Measurements from ENCODE around the gene LAMB2.

Gene LAMB2

DNA sequence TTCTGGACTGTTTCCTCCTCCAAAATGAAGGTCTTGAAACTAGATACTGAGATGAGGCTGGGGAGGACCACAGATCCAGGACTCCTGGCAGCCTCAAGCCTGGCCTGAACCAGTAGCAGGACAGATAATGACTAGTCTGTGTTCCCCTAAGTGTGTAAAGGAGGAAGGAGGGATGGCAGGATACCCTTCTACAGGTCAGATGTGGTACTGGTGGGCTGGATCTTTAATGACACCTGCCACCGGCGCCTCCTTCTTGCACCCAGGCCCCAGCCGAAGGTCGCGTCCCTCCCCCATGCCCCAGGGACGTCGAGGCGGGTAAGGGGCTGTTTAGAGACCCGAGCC, 12.8 kb downstream of the LAMB2 start:
- no peak for DNase-seq

DNA sequence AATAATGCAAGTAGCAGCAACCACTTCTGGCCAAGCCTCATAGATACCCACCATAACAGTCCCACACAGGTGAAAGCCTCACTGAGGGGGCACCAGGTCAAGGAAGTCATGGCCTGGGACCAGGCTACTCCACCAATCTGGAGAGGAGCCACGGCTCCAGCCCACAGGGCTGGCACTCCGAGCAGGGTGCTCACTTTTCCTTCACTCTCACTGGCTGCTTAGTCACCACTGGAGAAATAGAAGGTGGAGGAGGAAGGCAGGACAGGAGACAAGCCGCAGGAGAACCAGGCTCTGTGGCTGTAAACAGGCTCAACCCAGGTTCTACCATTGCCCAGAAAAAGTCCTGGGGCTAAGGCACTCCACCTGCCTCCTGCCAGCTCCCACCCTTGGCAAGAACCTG, 13.4 kb downstream of the LAMB2 start:
- no peak for DNase-seq

DNA sequence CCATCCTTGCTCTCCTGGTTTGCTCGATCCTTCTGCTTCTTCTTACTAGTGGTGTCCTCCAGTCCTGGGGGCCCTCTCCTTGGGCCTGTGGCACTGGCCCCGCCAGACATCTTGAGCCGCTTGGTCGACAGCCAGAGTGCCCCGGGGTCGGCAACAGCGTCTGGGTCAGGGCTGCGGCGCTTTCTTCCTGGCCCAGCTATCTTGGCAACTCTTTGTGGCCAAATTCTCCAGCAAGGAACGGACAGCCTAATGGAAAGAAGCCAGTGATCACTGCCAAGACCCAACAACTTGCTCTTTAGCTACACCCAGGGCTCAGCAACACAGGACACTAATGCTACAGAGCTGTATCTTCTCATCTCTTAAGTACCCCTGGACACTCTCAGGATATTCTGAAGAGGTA, 13.8 kb downstream of the LAMB2 start:
- DNase-seq, result no peak

DNA sequence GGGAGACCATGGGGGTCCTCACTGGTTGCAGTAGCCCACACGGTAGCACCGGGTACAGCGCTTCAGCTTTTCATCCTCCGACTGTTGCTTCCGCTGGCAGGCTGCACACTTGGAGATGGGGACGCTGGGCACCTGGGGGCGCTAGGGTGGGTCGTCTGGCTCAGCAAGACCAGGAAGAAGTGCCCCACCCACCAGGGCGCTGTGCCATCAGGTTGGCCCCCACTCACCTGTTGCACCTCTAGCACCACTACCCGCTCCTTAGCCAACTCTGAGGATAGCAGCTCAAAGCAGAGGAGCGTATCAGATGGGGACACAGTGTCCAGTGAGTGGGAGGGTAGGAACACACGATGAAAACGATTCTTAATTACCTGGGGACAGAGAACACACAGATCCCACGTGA, 20.6 kb downstream of the LAMB2 start:
- DNase-seq, result no peak

DNA sequence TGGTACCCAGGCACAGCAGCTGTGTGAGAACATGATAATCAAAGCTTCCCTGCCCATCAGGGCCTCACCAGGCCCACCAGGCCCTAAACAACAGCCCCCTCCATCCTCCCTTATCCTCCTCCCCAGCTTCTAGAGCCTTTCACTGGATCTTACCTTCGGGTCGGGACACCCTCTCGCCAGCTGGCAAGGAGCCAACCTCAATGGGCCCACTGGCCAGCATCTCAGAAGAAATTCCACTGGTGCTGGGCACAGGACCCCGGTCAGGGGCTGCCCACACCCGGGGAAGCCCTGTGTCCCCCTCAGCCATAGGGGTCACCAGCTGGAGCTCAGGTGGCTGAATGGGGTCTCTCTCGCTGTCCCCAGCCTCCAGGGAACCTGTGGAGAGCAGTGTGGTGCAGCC, 21.5 kb downstream of the LAMB2 start:
- no peak for DNase-seq

DNA sequence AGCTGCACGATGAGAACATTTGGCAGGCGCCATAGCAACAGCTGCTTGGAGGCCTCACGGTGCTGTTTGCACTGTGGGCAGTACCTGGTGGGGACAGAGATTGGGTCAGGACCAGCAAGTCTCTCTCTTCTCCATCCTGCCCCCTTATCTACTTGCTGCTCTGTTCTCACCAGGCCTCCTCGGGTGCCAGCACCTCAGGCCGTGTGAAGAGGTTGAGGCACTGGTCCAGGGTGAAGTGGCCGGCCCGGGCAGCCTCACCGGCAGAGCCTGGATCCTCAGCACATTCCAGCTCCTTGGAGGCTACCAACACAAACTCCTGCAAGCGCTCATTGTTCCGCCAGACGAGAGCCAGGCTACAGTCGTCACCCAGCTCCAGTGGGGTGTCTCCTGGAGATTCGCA, 22.1 kb downstream of the LAMB2 start:
- no peak for DNase-seq

DNA sequence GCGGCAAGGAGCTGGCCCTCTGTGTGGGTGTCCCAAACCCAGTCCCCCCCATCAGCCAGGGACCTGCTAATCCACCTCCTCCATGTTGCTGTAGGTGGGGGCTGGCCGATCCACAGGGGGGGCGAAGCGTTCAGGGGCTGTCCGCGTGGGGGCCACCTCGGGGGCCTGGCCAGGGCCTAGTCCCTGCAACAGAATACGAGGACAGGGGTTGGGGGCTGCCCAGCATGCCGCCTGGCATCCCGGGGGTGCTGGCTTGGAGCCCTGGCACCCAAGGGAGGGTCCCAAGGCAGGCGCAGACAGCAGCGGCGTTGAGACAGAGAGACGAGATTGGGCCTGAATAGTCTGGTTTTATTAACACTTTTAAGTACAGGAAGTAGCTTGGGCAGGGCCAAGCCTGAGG, 24.5 kb downstream of the LAMB2 start:
- no peak for DNase-seq

DNA sequence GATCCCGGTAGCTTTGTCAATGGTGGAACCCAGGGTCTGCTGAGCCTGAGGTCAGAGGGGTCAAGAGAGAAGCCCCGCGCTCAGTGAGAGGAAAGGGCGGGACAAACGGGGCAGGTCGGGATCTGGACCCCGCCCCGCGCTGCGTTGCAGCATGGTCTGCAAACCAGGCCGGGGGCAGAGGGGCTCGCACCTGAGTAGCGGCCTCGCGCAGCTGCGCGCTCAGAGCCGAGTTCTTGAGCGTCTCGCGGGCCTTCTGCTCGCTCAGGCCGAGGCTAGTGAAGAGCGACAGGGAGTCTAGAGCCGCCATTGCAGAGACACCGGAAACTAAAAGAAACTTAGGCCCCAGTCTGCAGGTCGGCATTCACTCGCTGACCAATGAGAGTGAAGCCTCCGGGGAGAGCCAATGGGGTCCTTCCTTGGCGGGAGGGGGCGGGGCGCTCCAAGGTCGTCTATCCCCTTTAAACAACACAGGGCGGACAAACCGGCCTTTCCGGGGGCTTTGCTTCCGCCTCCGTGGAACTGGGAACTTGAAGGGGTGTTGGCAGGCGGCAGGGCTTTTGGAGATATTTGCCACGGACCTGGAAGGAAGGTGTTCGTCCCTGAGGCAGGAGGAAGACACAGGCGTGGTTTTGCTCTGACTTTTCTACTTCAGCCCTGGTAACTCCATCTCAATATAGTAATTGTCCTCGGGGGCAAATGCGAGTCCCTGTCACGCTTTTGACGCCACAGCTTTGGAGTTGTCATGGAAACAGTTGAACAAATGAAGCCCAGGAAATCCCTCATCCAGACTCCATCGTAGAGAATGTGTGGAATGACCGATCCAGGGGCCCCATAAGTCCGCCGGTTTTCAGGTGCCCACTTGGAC, 28.2 kb downstream of the LAMB2 start, which contains the start of gene QARS1:
Gene QARS1, minus strand, starts transcription at position 331 of the 865 bp plus-strand sequence. Its CDS starts 24 bp downstream, at position 307.
- DNase-seq, result peak; percentile 89

DNA sequence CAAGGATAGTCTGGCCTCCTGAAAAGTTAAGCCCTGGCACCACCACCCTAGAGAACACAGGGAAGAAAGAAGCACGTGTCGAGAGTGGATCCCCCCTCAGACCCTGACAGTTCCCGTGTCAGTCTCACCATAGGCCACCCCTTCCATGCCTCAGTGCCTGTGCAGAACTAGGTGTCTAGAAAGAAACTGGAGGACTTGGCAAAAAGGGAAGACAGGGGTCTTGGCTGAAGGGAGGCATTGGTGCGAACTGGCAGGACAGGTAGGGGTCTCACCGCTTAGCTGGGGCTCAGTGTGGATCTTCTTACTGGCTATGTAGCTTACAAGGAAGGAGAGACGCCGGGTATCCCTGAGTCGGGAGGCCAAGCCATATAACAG, 28.8 kb downstream of the LAMB2 start:
- no peak for DNase-seq

DNA sequence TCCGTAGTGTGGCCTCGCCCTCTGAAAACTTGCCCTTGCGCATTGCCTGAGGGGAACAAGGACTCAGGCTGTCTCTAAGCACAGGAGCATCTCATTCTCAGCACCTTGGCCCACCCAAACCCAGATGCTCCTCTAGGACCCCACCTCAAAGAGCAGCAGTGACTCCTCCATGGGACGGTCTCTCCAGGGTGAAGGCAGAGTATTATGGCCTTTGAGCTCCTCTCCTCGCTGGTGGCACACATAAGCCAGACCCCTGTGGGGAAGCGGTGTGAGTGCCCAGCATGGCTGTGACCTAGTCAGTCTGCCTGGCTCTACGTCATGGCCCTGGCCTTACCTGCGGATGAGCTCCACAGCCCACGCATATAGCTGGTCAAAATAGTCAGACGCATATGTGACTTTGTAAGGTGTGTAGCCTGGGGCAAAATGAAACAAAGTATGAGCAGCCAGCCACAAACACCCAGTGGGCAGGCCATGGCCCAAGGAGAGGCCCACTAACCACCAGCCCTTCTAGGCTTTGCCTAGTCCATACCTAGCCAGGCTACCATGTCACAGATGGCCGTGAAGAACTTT, 32.7 kb downstream of the LAMB2 start:
- no peak for DNase-seq

DNA sequence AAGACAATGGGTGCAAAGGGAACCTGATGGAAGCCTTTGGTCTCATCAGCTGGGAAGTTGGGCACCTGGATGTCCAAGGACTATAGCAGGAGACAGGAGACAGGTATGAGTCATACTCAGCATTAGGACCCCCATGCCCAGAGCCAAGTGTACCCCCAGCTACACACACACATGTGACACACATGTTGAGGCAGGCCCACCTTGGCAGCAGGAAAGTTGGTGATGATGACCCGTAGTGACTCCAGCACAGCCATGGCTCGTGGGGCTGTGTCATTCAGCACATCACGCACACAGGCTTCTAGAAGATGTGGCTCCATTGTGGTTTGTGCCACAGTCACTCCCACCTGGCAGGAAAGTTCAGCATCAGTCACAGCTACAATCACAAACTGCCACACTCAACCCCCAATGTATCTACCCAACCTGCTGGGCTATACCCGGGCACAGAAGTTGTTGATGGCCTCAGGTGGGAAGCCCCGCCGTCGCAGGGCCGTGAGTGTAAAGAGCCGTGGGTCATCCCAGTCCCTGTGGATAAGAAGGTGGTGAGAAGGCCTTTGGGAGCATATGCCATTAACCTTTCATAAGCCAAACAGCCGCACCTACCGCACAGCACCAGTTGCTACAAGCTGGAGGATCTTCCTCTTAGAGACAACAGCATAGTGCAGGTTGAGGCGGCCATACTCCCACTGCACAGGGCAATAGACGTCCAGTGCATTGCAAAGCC, 33.8 kb downstream of the LAMB2 start:
- DNase-seq, result no peak

DNA sequence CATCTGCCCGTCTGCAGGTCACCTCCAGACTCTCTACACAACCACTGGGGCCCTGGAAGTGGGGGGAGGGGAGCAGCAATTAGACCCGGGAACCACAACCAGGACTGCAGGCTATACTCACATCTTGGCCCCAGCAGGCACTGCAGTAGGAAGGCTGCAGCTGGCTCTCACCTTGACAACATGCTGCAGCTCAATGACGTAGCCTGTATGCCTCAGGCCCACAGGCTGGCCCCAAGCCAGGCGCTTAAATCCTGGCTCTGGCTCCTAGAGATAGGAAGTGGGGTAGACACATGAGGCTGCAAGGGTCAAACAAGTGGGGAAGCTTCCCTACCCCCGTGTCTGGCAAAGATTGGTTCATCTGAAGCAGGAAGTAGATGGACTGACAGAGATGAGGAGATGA, 34.4 kb downstream of the LAMB2 start:
- no peak for DNase-seq

DNA sequence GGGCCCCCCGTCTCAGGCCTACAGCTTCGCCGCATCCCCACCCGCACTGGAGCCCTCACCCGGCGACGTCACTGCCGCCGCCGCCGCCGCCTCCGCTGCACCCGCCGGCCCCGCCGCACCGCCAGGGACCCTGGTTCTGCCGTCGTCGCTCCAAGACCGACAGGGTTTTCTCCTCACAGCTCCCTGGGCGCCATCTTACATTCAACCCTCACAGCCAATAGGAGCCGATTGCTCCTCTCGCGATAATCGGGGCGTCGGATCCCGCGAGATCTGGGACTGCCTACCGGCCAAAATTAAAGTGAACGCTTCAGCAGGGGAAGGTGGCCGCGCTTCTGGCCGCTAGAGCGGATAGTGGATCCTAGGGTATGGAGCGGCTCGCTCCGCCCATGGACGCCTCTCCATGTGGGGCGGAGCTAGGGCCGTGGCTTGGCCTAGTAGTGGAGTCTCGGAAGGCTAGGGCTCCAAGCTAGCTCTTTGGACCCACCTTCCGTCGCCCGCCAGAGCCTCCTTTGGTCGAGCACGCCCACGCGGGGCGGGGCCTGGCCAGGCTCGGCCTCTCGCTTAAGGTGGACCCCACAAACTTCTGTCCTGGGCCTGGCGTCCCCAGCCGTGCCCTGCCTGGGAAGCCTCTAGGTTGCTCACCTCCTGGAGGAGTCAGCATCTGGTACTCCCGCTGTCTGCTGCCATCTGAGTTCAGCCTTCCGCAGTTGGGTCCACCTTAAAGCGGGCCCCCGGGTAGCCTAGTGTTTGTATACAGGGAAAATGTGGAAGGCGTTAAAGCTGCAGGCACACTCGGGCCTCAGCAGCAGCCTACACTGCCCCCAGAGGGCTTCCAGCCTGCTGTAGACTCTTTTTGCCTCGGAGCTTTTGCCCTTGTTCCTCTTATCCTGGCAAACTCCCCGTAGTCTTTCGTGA, 38.7 kb downstream of the LAMB2 start, which contains the start of gene QRICH1:
Gene QRICH1, minus strand, starts transcription at position 219 of the 915 bp plus-strand sequence. CDS start 17,054 bp downstream, outside the sequence.
- peak; percentile 97 for DNase-seq

DNA sequence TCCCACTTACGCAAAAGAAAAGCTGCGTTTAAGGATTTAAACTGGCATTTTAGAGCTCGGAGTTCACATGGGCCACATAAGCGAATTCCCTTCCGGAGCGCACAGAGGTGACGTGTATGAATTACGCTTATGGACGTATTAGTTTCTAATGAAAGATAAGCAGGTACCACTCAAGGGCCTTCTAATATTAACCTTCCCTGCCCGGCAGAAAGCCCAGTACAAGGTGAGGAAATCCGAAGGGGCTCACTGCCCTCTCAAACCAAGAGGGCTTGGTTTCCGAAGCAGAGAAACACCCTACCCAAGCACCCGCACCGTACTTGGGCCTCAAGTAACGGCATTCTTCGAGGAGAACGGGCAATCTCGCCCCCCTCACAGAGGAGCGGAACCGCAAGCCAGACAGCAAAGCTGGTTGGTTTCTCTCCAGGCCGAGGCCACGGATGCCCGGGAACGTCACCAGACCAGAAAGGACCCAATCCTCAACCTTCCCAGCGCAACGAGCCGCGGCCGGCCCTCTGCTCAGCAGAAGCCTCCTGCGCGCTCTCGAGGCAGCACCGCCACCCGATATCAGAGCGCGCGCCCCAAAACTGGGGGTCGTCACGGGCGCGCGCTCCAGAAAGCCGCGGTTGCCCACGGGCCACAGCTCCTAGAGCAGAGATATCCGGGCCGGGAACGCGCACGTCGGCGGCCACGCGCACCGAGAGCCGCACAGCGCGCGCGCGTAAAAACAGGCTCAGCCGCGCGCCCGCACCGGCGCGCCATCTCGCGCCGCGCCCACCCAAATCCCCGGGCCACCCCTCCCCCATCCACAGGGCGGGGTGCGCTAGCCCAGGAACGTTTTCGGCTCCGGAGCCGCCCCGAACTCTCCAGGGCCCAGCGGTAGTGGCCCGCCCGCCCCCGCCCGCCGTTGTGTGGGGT, 39.7 kb downstream of the LAMB2 start:
- peak; percentile 82 for DNase-seq

DNA sequence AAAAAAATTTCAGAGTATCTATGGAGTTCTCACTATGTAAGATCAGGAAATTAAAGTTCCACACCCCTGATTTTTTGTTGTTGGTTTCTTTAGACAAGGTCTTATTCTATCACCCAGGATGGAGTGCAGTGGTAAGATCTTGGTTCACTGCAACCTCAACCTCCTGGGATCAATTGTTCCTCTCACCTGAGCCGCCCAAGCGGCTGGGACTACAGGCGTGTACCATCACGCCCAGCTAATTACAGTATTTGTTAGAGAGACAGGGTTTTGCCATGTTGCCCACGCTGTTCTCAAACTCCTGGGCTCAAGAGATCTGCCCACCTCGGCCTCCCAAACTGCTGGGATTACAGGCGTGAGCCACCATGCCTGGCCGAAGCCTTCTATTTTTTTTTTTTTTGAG, 51.4 kb downstream of the LAMB2 start:
- no peak for DNase-seq

DNA sequence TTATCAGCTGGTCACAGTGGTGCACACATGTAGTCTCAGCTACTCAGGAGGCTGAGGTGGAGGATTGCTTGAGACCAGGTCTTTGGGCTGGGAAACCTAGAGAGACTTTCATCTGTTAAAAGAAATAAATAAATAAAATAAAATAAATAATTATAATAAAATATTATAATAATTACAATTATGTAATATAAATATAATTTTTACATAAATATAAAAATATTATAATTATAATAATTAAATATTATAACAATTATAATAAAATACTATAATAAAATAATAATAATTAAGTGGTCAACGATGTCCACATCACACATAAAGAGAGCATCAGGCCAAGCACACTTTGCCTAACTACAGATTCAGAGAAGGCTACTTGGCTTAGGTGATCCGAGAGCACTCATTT, 53.6 kb downstream of the LAMB2 start:
- no peak for DNase-seq

DNA sequence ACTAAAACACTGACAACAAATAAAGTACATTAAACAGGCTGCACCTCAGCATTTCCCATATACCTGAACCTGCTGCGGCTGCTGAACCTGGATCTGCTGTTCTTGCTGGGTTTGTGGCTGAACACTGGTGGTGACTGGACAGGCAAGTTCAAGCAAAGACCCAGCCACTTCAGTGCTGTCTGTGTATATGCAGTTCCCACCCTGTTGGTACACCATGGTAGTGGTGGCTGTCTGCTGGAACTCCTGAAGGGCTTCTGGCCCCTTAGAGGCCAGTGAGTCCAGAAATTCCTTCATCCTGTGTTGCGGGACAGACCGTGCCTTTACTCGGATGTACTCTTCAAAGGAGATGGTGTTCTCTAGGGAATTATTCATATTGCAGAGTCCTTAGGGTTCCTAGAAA, 56.2 kb downstream of the LAMB2 start:
- no peak for DNase-seq

DNA sequence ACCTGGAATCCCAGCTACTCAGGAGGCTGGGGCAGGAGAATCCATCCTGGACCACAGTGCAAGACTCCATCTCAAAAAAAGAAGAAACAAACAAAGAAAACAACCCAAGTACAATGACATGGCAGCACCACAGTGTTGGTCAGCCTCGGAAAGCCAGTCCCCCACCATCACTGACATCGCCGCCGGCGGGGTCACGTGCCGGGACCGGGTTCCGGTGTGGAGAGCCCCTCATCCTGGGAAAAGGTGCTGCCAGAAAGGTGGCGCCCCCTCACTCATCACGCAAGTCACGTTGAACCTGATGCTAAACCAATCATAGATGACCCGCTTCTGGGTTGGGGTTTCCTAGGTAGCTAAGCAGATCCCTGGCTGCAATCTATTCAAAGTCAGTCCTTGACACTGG, 56.7 kb downstream of the LAMB2 start:
- no peak for DNase-seq

Measured in stimulated activated CD4-positive, alpha-beta T cell treated with anti-CD3 and anti-CD28 coated beads, Interleukin-1b, Interleukin-23, amount 100 ng/mL, for 48 hours (primary cell).